HepG2 (cell line): Measurements from ENCODE around the gene DHRS1.

Source experiments
- EED ChIP-seq: sonication (generic); formaldehyde crosslinking; IDR thresholded peaks from 2 replicates; pipeline ENCODE4 v1.5.0; 2020; ENCODE audit warnings: mild to moderate bottlenecking, missing genetic modification reagents
- GLI4 ChIP-seq: sonication (generic); formaldehyde crosslinking; IDR thresholded peaks from 2 replicates; pipeline ENCODE4 v1.5.1; 2020; ENCODE audit warnings: missing genetic modification reagents, mild to moderate bottlenecking, moderate library complexity, borderline replicate concordance
- MXI1 ChIP-seq: IDR thresholded peaks from 3 replicates; pipeline ENCODE4 v1.6.1; 2012; ENCODE audit warnings: low read depth, low read length, inconsistent platforms, borderline replicate concordance
- TBP ChIP-seq: sonication (generic); formaldehyde crosslinking; IDR thresholded peaks from 2 replicates; pipeline ENCODE4 v1.5.0; 2020; ENCODE audit warnings: missing genetic modification reagents
- ZKSCAN1 ChIP-seq: fragments of 150-350 bp; IDR thresholded peaks from 2 replicates; pipeline ENCODE4 v1.6.1; 2014; ENCODE audit warnings: low read length
- ZNF124 ChIP-seq: sonication (generic); formaldehyde crosslinking; IDR thresholded peaks from 2 replicates; pipeline ENCODE4 v1.4.0; 2020; ENCODE audit warnings: missing genetic modification reagents
- ZNF567 ChIP-seq: sonication (generic); formaldehyde crosslinking; IDR thresholded peaks from 2 replicates; pipeline ENCODE4 v1.8.1; 2023; ENCODE audit warnings: mild to moderate bottlenecking, missing genetic modification reagents, borderline replicate concordance
- TF ChIP-seq, protein P1 (sequence below): IDR thresholded peaks from 2 replicates; pipeline ENCODE4 v1.6.1; 2016; ENCODE audit warnings: control low read depth
- TF ChIP-seq, protein P2 (sequence below): sonication (generic); formaldehyde crosslinking; IDR thresholded peaks from 2 replicates; pipeline ENCODE4 v1.4.0; 2020; ENCODE audit warnings: missing genetic modification reagents
- TF ChIP-seq, protein P3 (sequence below): fragments of 450-650 bp; IDR thresholded peaks from 2 replicates; pipeline ENCODE4 v1.6.1; 2016
- TF ChIP-seq, protein P4 (sequence below): sonication (generic); formaldehyde crosslinking; IDR thresholded peaks from 2 replicates; pipeline ENCODE4 v1.5.0; 2020; ENCODE audit warnings: mild to moderate bottlenecking, missing genetic modification reagents, moderate library complexity

DNA sequence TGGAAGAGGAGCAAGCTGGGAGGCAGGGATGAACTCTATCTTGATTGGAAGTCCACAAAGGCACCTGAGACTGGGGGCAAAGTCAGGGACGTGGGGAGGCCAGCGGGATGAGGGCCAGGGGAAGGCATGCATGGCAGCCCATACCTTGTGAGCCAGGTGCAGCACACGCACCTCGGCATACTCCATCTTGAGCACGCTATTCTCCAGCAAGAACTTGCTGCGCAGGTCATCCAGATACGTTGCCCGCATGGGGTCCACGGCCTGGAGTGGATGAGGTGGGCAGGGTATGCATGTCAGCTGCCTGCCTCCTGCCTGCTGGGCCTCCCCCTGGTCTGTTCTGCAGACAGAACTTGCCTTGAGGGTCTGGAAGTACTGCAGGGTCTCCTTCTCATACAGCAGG lies 32.1 kb downstream of the DHRS1 start:
- TF ChIP-seq EED (CRISPR knock-in tag) (no peak), TBP (CRISPR knock-in tag) (no peak), ZNF124 (no peak), GLI4 (no peak), MXI1 (no peak), ZNF567 (CRISPR knock-in tag) (no peak), ZKSCAN1 (no peak)
- TF ChIP-seq, protein P1, sequence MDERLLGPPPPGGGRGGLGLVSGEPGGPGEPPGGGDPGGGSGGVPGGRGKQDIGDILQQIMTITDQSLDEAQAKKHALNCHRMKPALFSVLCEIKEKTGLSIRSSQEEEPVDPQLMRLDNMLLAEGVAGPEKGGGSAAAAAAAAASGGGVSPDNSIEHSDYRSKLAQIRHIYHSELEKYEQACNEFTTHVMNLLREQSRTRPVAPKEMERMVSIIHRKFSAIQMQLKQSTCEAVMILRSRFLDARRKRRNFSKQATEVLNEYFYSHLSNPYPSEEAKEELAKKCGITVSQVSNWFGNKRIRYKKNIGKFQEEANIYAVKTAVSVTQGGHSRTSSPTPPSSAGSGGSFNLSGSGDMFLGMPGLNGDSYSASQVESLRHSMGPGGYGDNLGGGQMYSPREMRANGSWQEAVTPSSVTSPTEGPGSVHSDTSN (CRISPR knock-in tag) = no peak
- TF ChIP-seq, protein P2, sequence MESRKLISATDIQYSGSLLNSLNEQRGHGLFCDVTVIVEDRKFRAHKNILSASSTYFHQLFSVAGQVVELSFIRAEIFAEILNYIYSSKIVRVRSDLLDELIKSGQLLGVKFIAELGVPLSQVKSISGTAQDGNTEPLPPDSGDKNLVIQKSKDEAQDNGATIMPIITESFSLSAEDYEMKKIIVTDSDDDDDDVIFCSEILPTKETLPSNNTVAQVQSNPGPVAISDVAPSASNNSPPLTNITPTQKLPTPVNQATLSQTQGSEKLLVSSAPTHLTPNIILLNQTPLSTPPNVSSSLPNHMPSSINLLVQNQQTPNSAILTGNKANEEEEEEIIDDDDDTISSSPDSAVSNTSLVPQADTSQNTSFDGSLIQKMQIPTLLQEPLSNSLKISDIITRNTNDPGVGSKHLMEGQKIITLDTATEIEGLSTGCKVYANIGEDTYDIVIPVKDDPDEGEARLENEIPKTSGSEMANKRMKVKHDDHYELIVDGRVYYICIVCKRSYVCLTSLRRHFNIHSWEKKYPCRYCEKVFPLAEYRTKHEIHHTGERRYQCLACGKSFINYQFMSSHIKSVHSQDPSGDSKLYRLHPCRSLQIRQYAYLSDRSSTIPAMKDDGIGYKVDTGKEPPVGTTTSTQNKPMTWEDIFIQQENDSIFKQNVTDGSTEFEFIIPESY (CRISPR knock-in tag) = no peak
- TF ChIP-seq, protein P3, sequence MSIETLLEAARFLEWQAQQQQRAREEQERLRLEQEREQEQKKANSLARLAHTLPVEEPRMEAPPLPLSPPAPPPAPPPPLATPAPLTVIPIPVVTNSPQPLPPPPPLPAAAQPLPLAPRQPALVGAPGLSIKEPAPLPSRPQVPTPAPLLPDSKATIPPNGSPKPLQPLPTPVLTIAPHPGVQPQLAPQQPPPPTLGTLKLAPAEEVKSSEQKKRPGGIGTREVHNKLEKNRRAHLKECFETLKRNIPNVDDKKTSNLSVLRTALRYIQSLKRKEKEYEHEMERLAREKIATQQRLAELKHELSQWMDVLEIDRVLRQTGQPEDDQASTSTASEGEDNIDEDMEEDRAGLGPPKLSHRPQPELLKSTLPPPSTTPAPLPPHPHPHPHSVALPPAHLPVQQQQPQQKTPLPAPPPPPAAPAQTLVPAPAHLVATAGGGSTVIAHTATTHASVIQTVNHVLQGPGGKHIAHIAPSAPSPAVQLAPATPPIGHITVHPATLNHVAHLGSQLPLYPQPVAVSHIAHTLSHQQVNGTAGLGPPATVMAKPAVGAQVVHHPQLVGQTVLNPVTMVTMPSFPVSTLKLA = no peak
- TF ChIP-seq, protein P4, sequence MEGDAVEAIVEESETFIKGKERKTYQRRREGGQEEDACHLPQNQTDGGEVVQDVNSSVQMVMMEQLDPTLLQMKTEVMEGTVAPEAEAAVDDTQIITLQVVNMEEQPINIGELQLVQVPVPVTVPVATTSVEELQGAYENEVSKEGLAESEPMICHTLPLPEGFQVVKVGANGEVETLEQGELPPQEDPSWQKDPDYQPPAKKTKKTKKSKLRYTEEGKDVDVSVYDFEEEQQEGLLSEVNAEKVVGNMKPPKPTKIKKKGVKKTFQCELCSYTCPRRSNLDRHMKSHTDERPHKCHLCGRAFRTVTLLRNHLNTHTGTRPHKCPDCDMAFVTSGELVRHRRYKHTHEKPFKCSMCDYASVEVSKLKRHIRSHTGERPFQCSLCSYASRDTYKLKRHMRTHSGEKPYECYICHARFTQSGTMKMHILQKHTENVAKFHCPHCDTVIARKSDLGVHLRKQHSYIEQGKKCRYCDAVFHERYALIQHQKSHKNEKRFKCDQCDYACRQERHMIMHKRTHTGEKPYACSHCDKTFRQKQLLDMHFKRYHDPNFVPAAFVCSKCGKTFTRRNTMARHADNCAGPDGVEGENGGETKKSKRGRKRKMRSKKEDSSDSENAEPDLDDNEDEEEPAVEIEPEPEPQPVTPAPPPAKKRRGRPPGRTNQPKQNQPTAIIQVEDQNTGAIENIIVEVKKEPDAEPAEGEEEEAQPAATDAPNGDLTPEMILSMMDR (CRISPR knock-in tag) = no peak
